Measurements from ENCODE around the gene STK25. TPM values are rescaled to one million over a fixed set of nuclear protein-coding genes. Genes with fewer than 3 reads are reported as not detected.
A peak's percentile ranks its signal among the peaks of the same experiment; 100 is the strongest.
"Not testable (repeated sequence)": the region's sequence is repeated elsewhere in the genome, so short reads cannot be mapped to it uniquely, and the experiment has no call there.

STK25 gene
- total RNA-seq, 1 donor = 143 TPM

GRCh38 chr2:241456546-241456945 is 51.8 kb downstream of the STK25 start:
- no peak for TF ChIP-seq CTCF (IDR thresholded peaks at IDR 0.05; ENCODE audit: insufficient read depth, low read length)
- no peak overlapping the region for H3K4me3 ChIP-seq (ENCODE audit: low read depth, low read length)
- no peak for DNase-seq (ENCODE audit: low read depth)

GRCh38 chr2:241454837-241455485 is 53.4 kb downstream of the STK25 start:
- DNase-seq (ENCODE audit: low read depth) = peak; percentile 4
- no peak for TF ChIP-seq CTCF (IDR thresholded peaks at IDR 0.05; ENCODE audit: insufficient read depth, low read length)
- no peak overlapping the region for H3K4me3 ChIP-seq (ENCODE audit: low read depth, low read length)

GRCh38 chr2:241453919-241454318 is 54.5 kb downstream of the STK25 start:
- not testable (repeated sequence) for H3K4me3 ChIP-seq (ENCODE audit: low read depth, low read length); DNase-seq (ENCODE audit: low read depth)

- no peak for DNase-seq (ENCODE audit: low read depth)
- TF ChIP-seq CTCF (IDR thresholded peaks at IDR 0.05; ENCODE audit: insufficient read depth, low read length) = no peak
- no peak overlapping the region for H3K4me3 ChIP-seq (ENCODE audit: low read depth, low read length)
Measured at GRCh38 chr2:241451840-241452506, 56.4 kb downstream of the STK25 start.

- not testable (repeated sequence) for DNase-seq (ENCODE audit: low read depth); H3K4me3 ChIP-seq (ENCODE audit: low read depth, low read length)
Measured at GRCh38 chr2:241450092-241450491, 58.3 kb downstream of the STK25 start.

- no peak for DNase-seq (ENCODE audit: low read depth)
- no peak for TF ChIP-seq CTCF (IDR thresholded peaks at IDR 0.05; ENCODE audit: insufficient read depth, low read length)
- no peak overlapping the region for H3K4me3 ChIP-seq (ENCODE audit: low read depth, low read length)
Measured at GRCh38 chr2:241445426-241445825, 63.0 kb downstream of the STK25 start.

- no peak for TF ChIP-seq CTCF (IDR thresholded peaks at IDR 0.05; ENCODE audit: insufficient read depth, low read length)
- DNase-seq (ENCODE audit: low read depth) = peak; percentile 17
- H3K4me3 ChIP-seq (ENCODE audit: low read depth, low read length) = no peak overlapping the region
Measured at GRCh38 chr2:241443486-241444223, 64.7 kb downstream of the STK25 start.

Small RNAs within 50 kb of the gene (small RNA-seq; reads per million reads assigned to genes)
- not detected for gene MIR3133

Other genes with a start within 250 kb of the STK25 start
- gene HDLBP, start 192.9 kb downstream of the STK25 start, total RNA-seq (ENCODE audit: low replicate concordance) = 929 and 1,195 TPM in 2 replicates
- 472 and 546 TPM in 2 replicates for gene SEPTIN2, start 192.7 kb downstream of the STK25 start, total RNA-seq (ENCODE audit: low replicate concordance)
- gene FARP2, start 152.3 kb downstream of the STK25 start, total RNA-seq (ENCODE audit: low replicate concordance) = 27.2 and 41.0 TPM in 2 replicates
- gene BOK, start 50.2 kb upstream of the STK25 start, total RNA-seq (ENCODE audit: low replicate concordance) = 15.3 and 21.4 TPM in 2 replicates
- gene THAP4, start 128.6 kb upstream of the STK25 start, total RNA-seq (ENCODE audit: low replicate concordance) = 26.4 and 27.0 TPM in 2 replicates
- gene ATG4B, start 129.1 kb upstream of the STK25 start, total RNA-seq (ENCODE audit: low replicate concordance) = 22.3 and 52.0 TPM in 2 replicates
- 12.8 and 41.8 TPM in 2 replicates for gene DTYMK, start 178.2 kb upstream of the STK25 start, total RNA-seq (ENCODE audit: low replicate concordance)
- 14.6 and 29.2 TPM in 2 replicates for gene ING5, start 193.5 kb upstream of the STK25 start, total RNA-seq (ENCODE audit: low replicate concordance)
- gene D2HGDH, start 226.0 kb upstream of the STK25 start, total RNA-seq (ENCODE audit: low replicate concordance) = 9.3 and 44.1 TPM in 2 replicates